SU-DHL-6 (cell line): Measurements from ENCODE around the gene CEP41.

Experiments
- H2AFZ ChIP-seq: fragments of 200-600 bp; sonication (generic); 2 replicates; pipeline ENCODE4 v1.6.1; 2014; ENCODE audit warnings: low read depth, mild to moderate bottlenecking, moderate library complexity, mixed read lengths, antibody characterized with exemption, low read length; ENCODE audit not compliant: severe bottlenecking
- H3F3A ChIP-seq: fragments of 200-600 bp; shearing (Covaris generic); 2 replicates; pipeline ENCODE4 v1.6.0; 2016; ENCODE audit warnings: antibody characterized with exemption, mild to moderate bottlenecking; ENCODE audit not compliant: insufficient read depth
- H3K27ac ChIP-seq: fragments of 200-600 bp; sonication (generic); 2 replicates; pipeline ENCODE4 v1.5.1; 2016; ENCODE audit warnings: low read depth, mild to moderate bottlenecking, low read length, moderate library complexity, mixed read lengths
- H3K27me3 ChIP-seq: fragments of 200-600 bp; sonication (generic), shearing (Covaris generic); 2 replicates; pipeline ENCODE4 v1.6.0; 2014; ENCODE audit warnings: mild to moderate bottlenecking, low read length
- H3K36me3 ChIP-seq: fragments of 200-600 bp; sonication (generic); 2 replicates; pipeline ENCODE4 v1.6.1; 2014; ENCODE audit warnings: mild to moderate bottlenecking, low read length, mixed read lengths
- H3K4me2 ChIP-seq: fragments of 300-600, 200-600 bp; shearing (Covaris generic), sonication (generic); 2 replicates; pipeline ENCODE4 v1.6.0; 2014; ENCODE audit warnings: low read length, low read depth, mild to moderate bottlenecking; ENCODE audit not compliant: poor library complexity, severe bottlenecking
- H3K4me3 ChIP-seq: fragments of 200-600 bp; sonication (generic); 2 replicates; pipeline ENCODE4 v1.5.1; 2014; ENCODE audit warnings: antibody characterized with exemption, low read length, mild to moderate bottlenecking, mixed read lengths; ENCODE audit not compliant: insufficient read depth, poor library complexity, severe bottlenecking
- H3K79me2 ChIP-seq: fragments of 200-600 bp; sonication (generic); 2 replicates; pipeline ENCODE4 v1.6.1; 2014; ENCODE audit warnings: mild to moderate bottlenecking, low read length, moderate library complexity; ENCODE audit not compliant: insufficient read depth
- H3K9ac ChIP-seq: fragments of 200-600 bp; sonication (generic); 2 replicates; pipeline ENCODE4 v1.7.0; 2014; ENCODE audit warnings: mild to moderate bottlenecking, low read length
- H3K9me2 ChIP-seq: fragments of 200-600 bp; sonication (generic); replicated peaks from 2 replicates; pipeline ENCODE4 v1.6.1; 2014; ENCODE audit warnings: low read length; ENCODE audit not compliant: insufficient read depth
- H3K9me3 ChIP-seq: fragments of 200-600 bp; sonication (generic); 2 replicates; pipeline ENCODE4 v1.6.1; 2014; ENCODE audit warnings: low read length, mixed read lengths; ENCODE audit not compliant: insufficient read depth
- H4K20me1 ChIP-seq: fragments of 200-600 bp; sonication (generic); 2 replicates; pipeline ENCODE4 v1.6.1; 2014; ENCODE audit warnings: low read depth, mild to moderate bottlenecking, antibody characterized with exemption, low read length, moderate library complexity, mixed read lengths
- CTCF ChIP-seq: fragments of 200-600 bp; sonication (generic); IDR thresholded peaks from one replicate; pipeline ENCODE4 v1.5.1; 2017; ENCODE audit warnings: antibody characterized with exemption, mild to moderate bottlenecking, low read length, moderate library complexity; ENCODE audit not compliant: insufficient read depth, poor library complexity, severe bottlenecking
- EZH2phosphoT487 ChIP-seq: fragments of 200-600 bp; sonication (generic), shearing (Covaris generic); conservative IDR thresholded peaks from 2 replicates; pipeline ENCODE4 v1.6.1; 2018; ENCODE audit warnings: mild to moderate bottlenecking, antibody characterized with exemption, low read length, moderate library complexity, mixed read lengths

The CEP41 gene

GRCh38 chr7:130430841-130431666 lies 9.8 kb downstream of the CEP41 start:
- no peak for TF ChIP-seq CTCF
- no peak for TF ChIP-seq EZH2phosphoT487
- H3K4me2 ChIP-seq, result no peak overlapping the region

GRCh38 chr7:130430115-130430514 lies 10.7 kb downstream of the CEP41 start:
- TF ChIP-seq EZH2phosphoT487 (no peak), CTCF (no peak)
- no peaks in the 10 kb centered on the region for H3K27me3 ChIP-seq
- no peak overlapping the region for H3K4me2 ChIP-seq
- peaks cover 10% of the 10 kb centered on the region; the same call in 1 of the 2 replicates for H3K79me2 ChIP-seq
- no peaks in the 10 kb centered on the region for H3F3A ChIP-seq
- no peaks in the 10 kb centered on the region for H3K9me2 ChIP-seq
- H4K20me1 ChIP-seq, result no peaks in the 10 kb centered on the region
- no peak overlapping the region for H3K27ac ChIP-seq
- H3K4me3 ChIP-seq, result no peak overlapping the region
- H3K36me3 ChIP-seq, result 0 out of 2 replicates have a peak, but pooled peaks cover 4% of the 10 kb centered on the region
- H3K9me3 ChIP-seq, result no peaks in the 10 kb centered on the region
- no peak overlapping the region for H3K9ac ChIP-seq
- no peak overlapping the region for H2AFZ ChIP-seq

More at GRCh38 chr7:130430841-130431666, 9.8 kb downstream of the CEP41 start:
- no peaks in the 10 kb centered on the region for H4K20me1 ChIP-seq
- no peak overlapping the region for H3K9ac ChIP-seq
- H3F3A ChIP-seq, result no peaks in the 10 kb centered on the region
- H3K79me2 ChIP-seq, result peaks cover 10% of the 10 kb centered on the region; the same call in 1 of the 2 replicates
- no peak overlapping the region for H3K4me3 ChIP-seq
- 0 out of 2 replicates have a peak, but pooled peaks cover 5% of the 10 kb centered on the region for H3K36me3 ChIP-seq
- H2AFZ ChIP-seq, result no peak overlapping the region
- H3K9me3 ChIP-seq, result no peaks in the 10 kb centered on the region
- H3K9me2 ChIP-seq, result no peaks in the 10 kb centered on the region
- no peaks in the 10 kb centered on the region for H3K27me3 ChIP-seq
- no peak overlapping the region for H3K27ac ChIP-seq

DNA sequence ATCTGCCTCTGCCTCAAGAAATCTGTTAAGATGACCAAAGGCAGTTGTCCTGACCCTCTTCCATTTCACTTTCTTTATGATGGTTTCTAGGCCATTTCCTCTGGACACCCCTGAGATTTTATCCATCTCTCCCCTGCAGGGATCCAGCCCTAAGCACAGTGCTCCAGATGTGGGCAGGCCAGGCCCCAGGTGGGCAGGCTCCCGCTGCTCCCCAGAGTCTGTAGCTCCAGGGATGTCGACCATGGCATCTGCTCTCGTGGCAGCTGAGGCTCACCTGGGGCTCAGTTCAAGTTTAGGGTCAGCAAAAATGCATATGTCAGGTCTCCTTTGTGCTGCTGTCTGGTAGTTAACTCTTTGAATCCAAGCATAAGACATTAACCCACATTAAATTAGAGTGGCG lies 11.8 kb downstream of the CEP41 start:
- Histone ChIP-seq H4K20me1 (no peaks in the 10 kb centered on the region), H3K4me3 (no peak overlapping the region), H3K27ac (no peak overlapping the region), H3K9ac (no peak overlapping the region), H3K36me3 (no peaks in the 10 kb centered on the region; the same call in 1 of the 2 replicates), H3K9me3 (no peaks in the 10 kb centered on the region), H2AFZ (no peak overlapping the region), H3K4me2 (no peak overlapping the region), H3K79me2 (peaks cover 10% of the 10 kb centered on the region; the same call in 1 of the 2 replicates), H3F3A (no peaks in the 10 kb centered on the region), H3K9me2 (no peaks in the 10 kb centered on the region), H3K27me3 (no peaks in the 10 kb centered on the region)
- TF ChIP-seq EZH2phosphoT487, result no peak
- no peak for TF ChIP-seq CTCF
